Kidney epithelial cell (primary cell): ENCODE results near the gene SMARCB1. TPM values are rescaled to one million over a fixed set of nuclear protein-coding genes. Genes with fewer than 3 reads are reported as not detected.

Experiments used
- DNase-seq: peaks from one replicate; pipeline ENCODE4 v3.0.0-alpha.2; 2010; ENCODE audit warnings: low read depth
- H3K27me3 ChIP-seq: 2 replicates; pipeline ENCODE4 v1.6.0; 2011; ENCODE audit warnings: low read length; ENCODE audit not compliant: control insufficient read depth, insufficient read depth
- H3K36me3 ChIP-seq: 2 replicates; pipeline ENCODE4 v1.5.1; 2011; ENCODE audit warnings: low read length; ENCODE audit not compliant: control insufficient read depth, insufficient read depth
- H3K4me3 ChIP-seq: 2 replicates; pipeline ENCODE4 v1.5.1; 2011; ENCODE audit warnings: low read depth, mild to moderate bottlenecking, control low read depth, low read length
- total RNA-seq: library from RNA; depleted of rRNA; stranded (reverse); fragments of >200 nt; gene quantifications from 2 replicates; pipeline ENCODE4 v1.2.3, GENCODE V29; 2015
- TF ChIP-seq, protein P1 (sequence below): IDR thresholded peaks from 2 replicates; pipeline ENCODE4 v1.5.1; 2011; ENCODE audit warnings: mild to moderate bottlenecking, moderate library complexity, low read length, control low read depth, inconsistent platforms; ENCODE audit not compliant: insufficient read depth, poor library complexity, severe bottlenecking

SMARCB1 gene
- total RNA-seq, 1 donor from 2014 or later = 168 TPM

DNA sequence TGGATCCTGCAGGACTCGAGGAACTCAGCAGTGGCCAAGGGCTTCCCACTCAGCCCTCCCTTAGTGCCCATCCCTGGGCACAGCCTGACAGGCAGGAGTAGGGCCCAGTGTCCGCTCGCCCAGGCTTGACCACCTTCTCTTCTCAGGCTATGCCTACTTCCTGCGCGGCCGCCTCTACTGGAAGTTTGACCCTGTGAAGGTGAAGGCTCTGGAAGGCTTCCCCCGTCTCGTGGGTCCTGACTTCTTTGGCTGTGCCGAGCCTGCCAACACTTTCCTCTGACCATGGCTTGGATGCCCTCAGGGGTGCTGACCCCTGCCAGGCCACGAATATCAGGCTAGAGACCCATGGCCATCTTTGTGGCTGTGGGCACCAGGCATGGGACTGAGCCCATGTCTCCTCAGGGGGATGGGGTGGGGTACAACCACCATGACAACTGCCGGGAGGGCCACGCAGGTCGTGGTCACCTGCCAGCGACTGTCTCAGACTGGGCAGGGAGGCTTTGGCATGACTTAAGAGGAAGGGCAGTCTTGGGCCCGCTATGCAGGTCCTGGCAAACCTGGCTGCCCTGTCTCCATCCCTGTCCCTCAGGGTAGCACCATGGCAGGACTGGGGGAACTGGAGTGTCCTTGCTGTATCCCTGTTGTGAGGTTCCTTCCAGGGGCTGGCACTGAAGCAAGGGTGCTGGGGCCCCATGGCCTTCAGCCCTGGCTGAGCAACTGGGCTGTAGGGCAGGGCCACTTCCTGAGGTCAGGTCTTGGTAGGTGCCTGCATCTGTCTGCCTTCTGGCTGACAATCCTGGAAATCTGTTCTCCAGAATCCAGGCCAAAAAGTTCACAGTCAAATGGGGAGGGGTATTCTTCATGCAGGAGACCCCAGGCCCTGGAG is 3.3 kb upstream of the SMARCB1 start:
- no peaks in the 10 kb centered on the region for H3K36me3 ChIP-seq
- no peaks in the 10 kb centered on the region for H3K27me3 ChIP-seq
- no peak overlapping the region for H3K4me3 ChIP-seq
- no peak for DNase-seq
- TF ChIP-seq, protein P1, sequence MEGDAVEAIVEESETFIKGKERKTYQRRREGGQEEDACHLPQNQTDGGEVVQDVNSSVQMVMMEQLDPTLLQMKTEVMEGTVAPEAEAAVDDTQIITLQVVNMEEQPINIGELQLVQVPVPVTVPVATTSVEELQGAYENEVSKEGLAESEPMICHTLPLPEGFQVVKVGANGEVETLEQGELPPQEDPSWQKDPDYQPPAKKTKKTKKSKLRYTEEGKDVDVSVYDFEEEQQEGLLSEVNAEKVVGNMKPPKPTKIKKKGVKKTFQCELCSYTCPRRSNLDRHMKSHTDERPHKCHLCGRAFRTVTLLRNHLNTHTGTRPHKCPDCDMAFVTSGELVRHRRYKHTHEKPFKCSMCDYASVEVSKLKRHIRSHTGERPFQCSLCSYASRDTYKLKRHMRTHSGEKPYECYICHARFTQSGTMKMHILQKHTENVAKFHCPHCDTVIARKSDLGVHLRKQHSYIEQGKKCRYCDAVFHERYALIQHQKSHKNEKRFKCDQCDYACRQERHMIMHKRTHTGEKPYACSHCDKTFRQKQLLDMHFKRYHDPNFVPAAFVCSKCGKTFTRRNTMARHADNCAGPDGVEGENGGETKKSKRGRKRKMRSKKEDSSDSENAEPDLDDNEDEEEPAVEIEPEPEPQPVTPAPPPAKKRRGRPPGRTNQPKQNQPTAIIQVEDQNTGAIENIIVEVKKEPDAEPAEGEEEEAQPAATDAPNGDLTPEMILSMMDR = no peak

DNA sequence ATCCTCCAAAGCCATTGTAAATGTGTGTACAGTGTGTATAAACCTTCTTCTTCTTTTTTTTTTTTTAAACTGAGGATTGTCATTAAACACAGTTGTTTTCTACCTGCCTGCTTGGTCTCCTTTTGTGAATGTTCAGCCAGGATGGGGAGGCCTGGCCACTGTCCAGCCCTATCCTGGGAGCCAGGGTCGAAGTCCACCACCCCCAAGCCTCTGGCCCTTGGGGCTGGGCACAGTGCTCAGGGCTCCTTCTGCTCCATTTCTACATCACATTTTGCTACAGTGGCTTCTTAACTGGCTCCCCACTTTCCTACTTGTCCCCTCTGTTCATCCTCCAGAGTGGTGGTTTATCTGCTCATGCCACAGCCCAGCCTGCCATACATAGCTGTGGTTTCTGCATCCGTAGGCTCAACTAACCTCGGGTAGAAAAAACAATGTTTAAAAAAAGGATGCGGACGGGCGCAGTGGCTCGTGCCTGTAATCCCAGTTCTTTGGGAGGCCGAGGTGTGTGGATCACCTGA is 2.5 kb upstream of the SMARCB1 start:
- no peak for DNase-seq
- no peaks in the 10 kb centered on the region for H3K36me3 ChIP-seq
- H3K4me3 ChIP-seq = no peak overlapping the region
- TF ChIP-seq, protein P1 = no peak
- H3K27me3 ChIP-seq = no peaks in the 10 kb centered on the region

DNA sequence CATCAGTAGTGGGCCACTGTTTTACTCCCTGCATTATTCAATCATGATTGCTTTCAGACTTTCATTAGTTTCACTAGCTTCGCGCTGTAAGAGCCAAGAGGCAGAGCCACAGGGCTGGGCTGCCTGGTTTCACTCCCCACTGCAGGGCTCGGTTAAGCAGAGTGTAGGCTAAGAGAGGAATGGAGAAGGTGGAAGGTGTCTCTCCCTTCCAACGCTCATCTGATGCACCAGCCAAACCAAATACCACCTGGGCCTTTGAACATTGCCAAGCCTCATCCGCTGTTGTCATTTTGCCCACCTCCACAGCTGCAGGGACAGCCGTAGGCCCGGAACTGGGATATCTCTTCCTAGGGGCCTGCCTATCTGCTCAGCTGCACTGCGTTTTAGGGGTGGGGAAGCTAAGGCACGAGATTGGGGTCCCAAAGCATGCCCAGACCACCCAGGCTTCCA is 480 bp upstream of the SMARCB1 start:
- TF ChIP-seq, protein P1 = no peak
- Histone ChIP-seq H3K36me3 (no peaks in the 10 kb centered on the region), H3K4me3 (peak overlapping the region; percentile 84), H3K27me3 (no peaks in the 10 kb centered on the region)
- no peak for DNase-seq

DNA sequence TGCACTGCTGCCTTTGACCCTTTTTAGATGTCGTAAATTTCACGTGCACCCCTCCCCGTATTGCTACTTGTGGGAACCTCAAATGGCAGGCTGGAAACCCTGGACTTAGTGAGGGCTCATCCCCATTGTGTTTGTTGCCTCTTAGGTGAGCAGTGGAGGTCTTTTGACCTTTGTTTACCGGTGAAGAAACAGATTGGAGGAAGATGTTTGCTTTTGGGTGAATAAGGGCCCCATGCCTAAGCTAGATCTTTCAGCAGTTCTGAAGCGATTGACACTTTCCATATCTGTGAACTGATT is 782 bp downstream of the SMARCB1 start:
- DNase-seq = no peak
- peak overlapping the region; percentile 84 for H3K4me3 ChIP-seq
- peaks cover 2% of the 10 kb centered on the region for H3K36me3 ChIP-seq
- no peaks in the 10 kb centered on the region for H3K27me3 ChIP-seq
- TF ChIP-seq, protein P1 = no peak

DNA sequence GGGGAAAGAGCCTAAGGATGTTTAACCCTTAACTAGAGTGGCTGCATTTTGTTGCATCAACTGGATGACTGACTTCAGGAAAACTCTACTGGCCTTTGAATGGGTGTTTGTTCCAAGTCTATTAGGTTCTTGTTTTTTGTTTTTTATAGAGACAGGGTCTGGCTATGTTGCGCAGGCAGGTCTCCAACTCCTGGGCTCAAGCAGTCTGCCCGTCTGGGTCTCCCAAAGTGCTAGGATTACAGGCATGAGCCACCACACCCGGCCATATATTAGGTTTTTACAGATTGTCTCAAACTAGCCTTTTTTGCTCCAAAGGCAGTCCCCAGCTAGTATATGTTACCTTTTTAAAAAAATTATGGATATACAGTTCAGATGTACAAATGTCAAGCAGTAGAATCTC is 1.1 kb downstream of the SMARCB1 start:
- peaks cover 2% of the 10 kb centered on the region for H3K36me3 ChIP-seq
- TF ChIP-seq, protein P1 = no peak
- no peaks in the 10 kb centered on the region for H3K27me3 ChIP-seq
- DNase-seq = no peak
- H3K4me3 ChIP-seq = peak overlapping the region; percentile 84

DNA sequence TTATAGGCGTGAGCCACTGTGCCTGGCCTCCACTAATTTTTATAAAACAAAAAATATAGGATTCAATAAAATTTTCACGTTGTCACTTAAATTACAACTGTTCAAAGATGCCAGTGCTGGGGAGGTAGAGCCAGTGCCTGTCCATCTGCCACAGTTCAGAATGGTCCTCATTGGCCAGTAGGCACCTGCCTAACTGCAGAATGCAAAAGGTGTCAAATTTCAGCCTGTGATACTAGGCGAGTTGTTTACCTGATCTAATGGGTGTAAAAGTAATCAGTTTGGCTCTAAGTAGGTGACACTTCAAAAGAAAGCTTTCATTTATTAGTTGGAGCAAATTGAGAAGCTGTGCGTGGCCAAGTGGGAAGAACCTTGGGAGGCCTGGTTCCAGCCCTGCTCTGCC is 2.4 kb downstream of the SMARCB1 start:
- Histone ChIP-seq H3K27me3 (no peaks in the 10 kb centered on the region), H3K36me3 (peaks cover 4% of the 10 kb centered on the region), H3K4me3 (no peak overlapping the region)
- TF ChIP-seq, protein P1 = no peak
- no peak for DNase-seq
